NOMO-1 (cell line): ENCODE results near the gene ZNF296.

Experiments
- DNase-seq, 2 experiments: peaks; one replicate each; lab custom pipeline; 2025; ENCODE audit not compliant: unreplicated experiment in 2 of 2; lab: John Stamatoyannopoulos, UW

Gene ZNF296

DNA sequence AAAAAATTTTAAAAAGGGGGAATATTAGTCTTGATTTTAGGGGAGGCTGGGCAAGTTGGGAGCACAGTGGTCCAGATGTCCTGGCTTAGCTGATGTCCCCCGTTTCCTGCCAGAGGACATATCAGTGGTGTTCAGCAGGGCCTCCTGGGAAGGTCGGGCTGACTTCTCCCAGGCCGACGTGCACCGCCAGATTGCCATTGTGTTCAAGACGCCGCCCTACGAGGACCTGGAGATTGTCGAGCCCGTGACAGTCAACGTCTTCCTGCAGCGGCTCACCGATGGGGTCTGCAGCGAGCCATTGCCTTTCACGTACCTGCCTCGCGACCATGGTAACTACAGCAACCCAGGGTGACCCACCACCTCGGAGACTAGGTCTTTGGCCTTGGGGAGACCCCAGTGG lies 43.9 kb downstream of the ZNF296 start:
- no peak for DNase-seq

- no peak for DNase-seq
These were observed 45.5 kb downstream of the ZNF296 start for GRCh38 chr19:45030825-45031224.

DNA sequence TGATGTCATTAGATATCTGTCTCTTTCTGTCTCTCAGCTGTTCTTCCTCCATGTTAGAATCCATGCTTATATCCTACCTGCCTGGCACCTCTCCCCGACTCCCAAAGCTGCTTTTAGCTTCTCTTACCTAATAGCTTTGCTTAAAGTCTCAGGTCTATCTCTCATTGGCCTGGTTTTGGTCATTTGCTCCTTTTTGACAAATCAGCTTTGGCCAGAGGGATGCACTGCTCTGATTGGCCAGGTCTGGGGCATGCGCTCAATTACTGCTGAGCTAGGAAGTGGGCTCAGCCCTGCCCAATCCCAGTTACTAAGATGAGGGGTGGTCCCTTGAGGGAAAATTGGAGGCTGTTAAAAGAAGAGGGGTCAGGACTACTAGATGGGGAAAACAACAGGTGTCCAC lies 48.9 kb downstream of the ZNF296 start:
- DNase-seq = no peak

GRCh38 chr19:45025264-45025663 lies 51.0 kb downstream of the ZNF296 start:
- DNase-seq = no peak

- DNase-seq = no peak
These were observed 53.2 kb downstream of the ZNF296 start for GRCh38 chr19:45023048-45023447.

GRCh38 chr19:45021971-45022370 lies 54.3 kb downstream of the ZNF296 start:
- DNase-seq = no peak
